Transverse colon (tissue), 4 donors: ENCODE data around the gene STK39.

Source experiments
- CTCF ChIP-seq, 5 experiments: fragments of 200-600 bp in 3 of 5; fragments of 450-650 bp in 2 of 5; sonication (generic) in 3 of 5; IDR thresholded peaks; 1 replicate in 2 of 5; 2 replicates in 3 of 5; pipeline ENCODE4 v1.5.1; 2016 to 2017; ENCODE audit warnings: antibody characterized with exemption in 5 of 5, inconsistent platforms in 3 of 5, mild to moderate bottlenecking in 2 of 5, moderate library complexity in 1 of 5
- POLR2AphosphoS5 ChIP-seq, 3 donors: sonication (generic); formaldehyde crosslinking; IDR thresholded peaks; one replicate each; pipeline ENCODE4 v1.6.1; 2016; ENCODE audit warnings: antibody characterized with exemption in 3 of 3

GRCh38 chr2:168293766-168294165, 46.4 kb upstream of the STK39 start:
- TF ChIP-seq POLR2AphosphoS5 (IDR thresholded peaks at IDR 0.05) (no peak), CTCF (IDR thresholded peaks at IDR 0.05) (no peak)
